Femur (tissue), 1 donor: ENCODE data around the gene KRTAP5-8.
"Not testable (repeated sequence)": the region's sequence is repeated elsewhere in the genome, so short reads cannot be mapped to it uniquely, and the experiment has no call there.

Source experiments
- DNase-seq: peaks from one replicate; pipeline ENCODE4 v3.0.0-alpha.2; 2017

KRTAP5-8 gene

GRCh38 chr11:71544525-71545214 is 6.8 kb downstream of the KRTAP5-8 start:
- DNase-seq, result no peak

GRCh38 chr11:71545405-71545966 is 7.7 kb downstream of the KRTAP5-8 start:
- no peak for DNase-seq

- DNase-seq, result no peak
Measured at GRCh38 chr11:71548120-71548519, 10.3 kb downstream of the KRTAP5-8 start, which contains the start of gene KRTAP5-9. Gene KRTAP5-9 (plus strand): TSS chr11:71548420. CDS start chr11:71548658, 238 bp downstream.

- DNase-seq, result peak; percentile 15
Measured at GRCh38 chr11:71548716-71549151, 10.9 kb downstream of the KRTAP5-8 start.

GRCh38 chr11:71551711-71552110 is 13.9 kb downstream of the KRTAP5-8 start:
- no peak for DNase-seq

- DNase-seq, result no peak
Measured at GRCh38 chr11:71554996-71555395, 17.2 kb downstream of the KRTAP5-8 start.

GRCh38 chr11:71555508-71555907 is 17.7 kb downstream of the KRTAP5-8 start:
- peak; percentile 10 for DNase-seq

GRCh38 chr11:71556018-71556417 is 18.2 kb downstream of the KRTAP5-8 start:
- peak; percentile 1 for DNase-seq

- DNase-seq, result no peak
Measured at GRCh38 chr11:71557257-71557656, 19.4 kb downstream of the KRTAP5-8 start.

GRCh38 chr11:71558996-71559395 is 21.2 kb downstream of the KRTAP5-8 start:
- no peak for DNase-seq

- DNase-seq, result peak; percentile 4
Measured at GRCh38 chr11:71562120-71562519, 24.3 kb downstream of the KRTAP5-8 start.

GRCh38 chr11:71563406-71563805 is 25.6 kb downstream of the KRTAP5-8 start:
- peak; percentile 17 for DNase-seq

- DNase-seq, result no peak
Measured at GRCh38 chr11:71564430-71564829, 26.6 kb downstream of the KRTAP5-8 start.

- no peak for DNase-seq
Measured at GRCh38 chr11:71565263-71565662, 27.4 kb downstream of the KRTAP5-8 start, which contains the start of gene KRTAP5-10. Gene KRTAP5-10 (plus strand): TSS chr11:71565563. CDS start chr11:71565588, 25 bp downstream.

GRCh38 chr11:71566081-71566620 is 28.3 kb downstream of the KRTAP5-8 start:
- no peak for DNase-seq

GRCh38 chr11:71566626-71567599 is 29.1 kb downstream of the KRTAP5-8 start:
- not testable (repeated sequence) for DNase-seq

- not testable (repeated sequence) for DNase-seq
Measured at GRCh38 chr11:71567633-71568032, 29.8 kb downstream of the KRTAP5-8 start.

- peak; percentile 48 for DNase-seq
Measured at GRCh38 chr11:71568704-71569349, 31.0 kb downstream of the KRTAP5-8 start.

GRCh38 chr11:71571101-71571850 is 33.5 kb downstream of the KRTAP5-8 start:
- not testable (repeated sequence) for DNase-seq

- DNase-seq, result no peak
Measured at GRCh38 chr11:71572811-71573210, 35.0 kb downstream of the KRTAP5-8 start.

- DNase-seq, result no peak
Measured at GRCh38 chr11:71574418-71574817, 36.6 kb downstream of the KRTAP5-8 start.
